Suprapubic skin (tissue), 4 donors: ENCODE results near the gene RMI1.

Source experiments
- EP300 ChIP-seq: sonication (generic); formaldehyde crosslinking; IDR thresholded peaks from one replicate; pipeline ENCODE4 v1.6.1; 2017; ENCODE audit warnings: antibody characterized with exemption
- POLR2A ChIP-seq, 2 donors: fragments of 450-650 bp; IDR thresholded peaks; one replicate each; pipeline ENCODE4 v1.6.1; 2017; ENCODE audit warnings: antibody characterized with exemption in 2 of 2, mild to moderate bottlenecking in 2 of 2, moderate library complexity in 2 of 2
- POLR2AphosphoS5 ChIP-seq, 3 donors: sonication (generic); formaldehyde crosslinking; IDR thresholded peaks; one replicate each; pipeline ENCODE4 v1.6.1; 2017; ENCODE audit warnings: antibody characterized with exemption in 3 of 3
- TF ChIP-seq, protein P1 (sequence below), 2 donors: fragments of 200-600 bp in 1 of 2; fragments of 450-650 bp in 1 of 2; sonication (generic) in 1 of 2; IDR thresholded peaks; one replicate each; pipeline ENCODE4 v1.5.1; 2016 to 2019; ENCODE audit warnings: antibody characterized with exemption in 2 of 2, mild to moderate bottlenecking in 1 of 2, moderate library complexity in 1 of 2

DNA sequence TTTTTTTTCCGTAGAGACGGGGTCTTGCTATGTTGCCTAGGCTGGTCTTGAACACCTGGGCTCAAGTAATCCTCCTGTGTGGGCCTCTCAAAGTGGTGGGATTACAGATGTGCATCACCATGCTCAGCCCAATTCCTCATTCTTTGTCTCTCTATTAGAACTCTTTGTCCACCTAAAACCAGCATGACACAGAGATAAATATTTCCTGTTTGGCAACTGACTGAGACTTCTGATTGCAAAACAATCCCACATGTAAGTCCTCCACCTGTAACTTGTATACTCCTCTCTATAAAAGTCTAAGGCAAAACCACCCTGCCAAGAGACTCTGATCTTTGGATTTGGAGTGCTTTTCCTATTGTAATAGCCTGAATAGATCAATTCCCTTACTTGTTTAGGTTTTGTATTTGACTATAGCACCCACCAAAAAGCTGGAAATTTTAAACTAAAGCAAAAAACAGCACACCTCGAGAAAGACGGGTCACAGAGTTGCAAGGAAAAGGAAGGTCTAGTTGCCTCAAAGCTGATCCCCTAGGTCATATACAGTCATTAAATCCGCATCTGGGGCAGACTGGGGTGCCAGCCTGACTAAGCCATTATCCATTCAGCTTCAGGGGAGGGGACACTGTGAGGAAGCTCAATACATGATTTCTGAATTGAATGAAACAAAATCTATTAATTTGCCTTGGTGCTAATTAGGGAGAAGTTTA is 45.9 kb upstream of the RMI1 start:
- TF ChIP-seq POLR2A (IDR thresholded peaks at IDR 0.05) (no peak), POLR2AphosphoS5 (IDR thresholded peaks at IDR 0.05) (no peak), EP300 (no peak)
- TF ChIP-seq, protein P1, sequence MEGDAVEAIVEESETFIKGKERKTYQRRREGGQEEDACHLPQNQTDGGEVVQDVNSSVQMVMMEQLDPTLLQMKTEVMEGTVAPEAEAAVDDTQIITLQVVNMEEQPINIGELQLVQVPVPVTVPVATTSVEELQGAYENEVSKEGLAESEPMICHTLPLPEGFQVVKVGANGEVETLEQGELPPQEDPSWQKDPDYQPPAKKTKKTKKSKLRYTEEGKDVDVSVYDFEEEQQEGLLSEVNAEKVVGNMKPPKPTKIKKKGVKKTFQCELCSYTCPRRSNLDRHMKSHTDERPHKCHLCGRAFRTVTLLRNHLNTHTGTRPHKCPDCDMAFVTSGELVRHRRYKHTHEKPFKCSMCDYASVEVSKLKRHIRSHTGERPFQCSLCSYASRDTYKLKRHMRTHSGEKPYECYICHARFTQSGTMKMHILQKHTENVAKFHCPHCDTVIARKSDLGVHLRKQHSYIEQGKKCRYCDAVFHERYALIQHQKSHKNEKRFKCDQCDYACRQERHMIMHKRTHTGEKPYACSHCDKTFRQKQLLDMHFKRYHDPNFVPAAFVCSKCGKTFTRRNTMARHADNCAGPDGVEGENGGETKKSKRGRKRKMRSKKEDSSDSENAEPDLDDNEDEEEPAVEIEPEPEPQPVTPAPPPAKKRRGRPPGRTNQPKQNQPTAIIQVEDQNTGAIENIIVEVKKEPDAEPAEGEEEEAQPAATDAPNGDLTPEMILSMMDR (IDR thresholded peaks at IDR 0.05) = no peak
